ENCODE data around the gene OR10H1. TPM values are rescaled to one million over a fixed set of nuclear protein-coding genes. Genes with fewer than 3 reads are reported as not detected.

Gene OR10H1
- total RNA-seq, 1 experiment from 2014 or later = 0.17 TPM

GRCh38 chr19:15775249-15775648 is 40.2 kb downstream of the OR10H1 start:
- H3K4me3 ChIP-seq (replicated peaks in 1 of 2; ENCODE audit: low read depth in 1 of 2, low read length in 2 of 2) = no peak overlapping the region
- no peaks in the 10 kb centered on the region for H4K20me1 ChIP-seq (ENCODE audit: insufficient read depth)
- no peak overlapping the region for H3K27ac ChIP-seq (ENCODE audit: low read depth, low read length)
- no peaks in the 10 kb centered on the region for H3K9me2 ChIP-seq (ENCODE audit: insufficient read depth)
- no peak overlapping the region for H3K9ac ChIP-seq (ENCODE audit: low read length)
- no peaks in the 10 kb centered on the region for H3K9me3 ChIP-seq (ENCODE audit: control insufficient read depth in 1 of 2, insufficient read depth in 1 of 2, low read depth in 1 of 2, low read length in 2 of 2)
- no peak overlapping the region for H3K4me2 ChIP-seq (ENCODE audit: low read length)
- RAD21 ChIA-PET (ENCODE audit: low non-redundant PET in 1 of 2, low total read pairs in 2 of 2, uncharacterized antibody in 2 of 2, unreplicated experiment in 2 of 2) = no interaction called here
- no peak for ATAC-seq
- no peaks in the 10 kb centered on the region for H3K36me3 ChIP-seq (ENCODE audit: control insufficient read depth in 1 of 2, insufficient read depth in 2 of 2, low read length in 2 of 2)
- POLR2A ChIA-PET = no interaction called here
- CTCF ChIA-PET = no interaction called here
- no peak for TF ChIP-seq CTCF (IDR thresholded peaks at IDR 0.05 in 2 of 3, conservative IDR thresholded peaks at IDR 0.05 in 1 of 3; ENCODE audit: borderline replicate concordance in 1 of 3, insufficient read depth in 1 of 3, low read depth in 2 of 3, low read length in 2 of 3)
- no peak for TF ChIP-seq ELF1 (IDR thresholded peaks at IDR 0.05; ENCODE audit: borderline replicate concordance, low read depth)
- TF ChIP-seq ZFX (IDR thresholded peaks at IDR 0.05) = no peak
- TF ChIP-seq SIN3A (IDR thresholded peaks at IDR 0.05; ENCODE audit: low read depth) = no peak
- no peak for TF ChIP-seq EZH2phosphoT487 (IDR thresholded peaks at IDR 0.05; ENCODE audit: borderline replicate concordance)
- no peak for TF ChIP-seq ZNF274 (IDR thresholded peaks at IDR 0.05; ENCODE audit: low read depth, low read length)
- TF ChIP-seq YY1 (IDR thresholded peaks at IDR 0.05; ENCODE audit: extremely low read depth, insufficient replicate concordance, low read depth, low read length) = no peak
- TF ChIP-seq POLR2A (IDR thresholded peaks at IDR 0.05; ENCODE audit: borderline replicate concordance, extremely low read depth, insufficient read depth, insufficient read length) = no peak
- TF ChIP-seq ZBTB33 (IDR thresholded peaks at IDR 0.05; ENCODE audit: extremely low read depth, insufficient replicate concordance, low read length) = no peak
- no peak for TF ChIP-seq JUND (IDR thresholded peaks at IDR 0.05)
- no peak for TF ChIP-seq RAD21 (IDR thresholded peaks at IDR 0.05; ENCODE audit: low read depth)
- TF ChIP-seq SP1 (IDR thresholded peaks at IDR 0.05; ENCODE audit: low read depth) = no peak
- TF ChIP-seq SRF (IDR thresholded peaks at IDR 0.05; ENCODE audit: low read depth) = no peak
- TF ChIP-seq REST (IDR thresholded peaks at IDR 0.05; ENCODE audit: low read depth) = no peak
- TF ChIP-seq MAX (IDR thresholded peaks at IDR 0.05) = no peak
- no peak for TF ChIP-seq TCF7L2 (IDR thresholded peaks at IDR 0.05; ENCODE audit: borderline replicate concordance, extremely low read depth, insufficient read depth, insufficient read length)
- TF ChIP-seq POLR2AphosphoS5 (IDR thresholded peaks at IDR 0.05; ENCODE audit: low read depth, low read length) = no peak
- no peak for TF ChIP-seq EGR1 (IDR thresholded peaks at IDR 0.05; ENCODE audit: low read depth)
- no peak for TF ChIP-seq EZH2 (IDR thresholded peaks at IDR 0.05)
- TF ChIP-seq CEBPB (IDR thresholded peaks at IDR 0.05; ENCODE audit: low read depth) = no peak
- intact Hi-C loops (cut with micrococcal nuclease) = no loop called here
- no TSS peak for BruUV-seq (replicated peaks)
- H3K79me2 ChIP-seq (ENCODE audit: insufficient read depth, low read length) = no peaks in the 10 kb centered on the region
- peaks cover 6 to 7% of the 10 kb centered on the region in 2 experiments; a peak in 2 of 4 replicates for H3K4me1 ChIP-seq (ENCODE audit: control insufficient read depth in 1 of 2, insufficient read depth in 2 of 2, low read length in 2 of 2)
- H3K27me3 ChIP-seq (ENCODE audit: insufficient read depth, low read length) = peaks cover 23% of the 10 kb centered on the region; the same call in 1 of the 2 replicates
- no peak overlapping the region for H2AFZ ChIP-seq (ENCODE audit: low read depth, low read length, poor library complexity, severe bottlenecking)
- no peak for DNase-seq (ENCODE audit: low read depth, low spot score)

All from HCT116 (cell line).